CD4-positive, alpha-beta T cell treated with Interleukin-17A for 4 hours (primary cell): ENCODE data around the gene ARHGAP9.
A peak's percentile ranks its signal among the peaks of the same experiment; 100 is the strongest.

Source experiments
- DNase-seq: peaks from one replicate; pipeline ENCODE4 v3.0.0-alpha.2; 2020; ENCODE audit warnings: mixed read lengths

Gene ARHGAP9

DNA sequence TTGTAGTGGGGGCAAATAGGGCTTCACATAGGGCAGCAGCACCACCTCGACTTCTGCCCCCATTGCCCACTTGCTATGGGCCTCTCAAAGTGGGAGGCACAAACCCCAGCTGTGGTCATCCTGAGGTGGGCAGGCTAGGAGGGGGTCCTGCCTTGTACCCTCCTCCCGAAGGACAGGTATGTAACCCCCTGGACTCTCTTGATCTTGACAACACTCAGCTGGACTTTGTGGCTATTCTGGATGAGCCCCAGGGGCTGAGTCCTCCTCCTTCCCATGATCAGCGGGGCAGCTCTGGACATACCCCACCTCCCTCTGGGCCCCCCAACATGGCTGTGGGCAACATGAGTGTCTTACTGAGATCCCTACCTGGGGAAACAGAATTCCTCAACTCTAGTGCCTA is 8.0 kb downstream of the ARHGAP9 start:
- no peak for DNase-seq

DNA sequence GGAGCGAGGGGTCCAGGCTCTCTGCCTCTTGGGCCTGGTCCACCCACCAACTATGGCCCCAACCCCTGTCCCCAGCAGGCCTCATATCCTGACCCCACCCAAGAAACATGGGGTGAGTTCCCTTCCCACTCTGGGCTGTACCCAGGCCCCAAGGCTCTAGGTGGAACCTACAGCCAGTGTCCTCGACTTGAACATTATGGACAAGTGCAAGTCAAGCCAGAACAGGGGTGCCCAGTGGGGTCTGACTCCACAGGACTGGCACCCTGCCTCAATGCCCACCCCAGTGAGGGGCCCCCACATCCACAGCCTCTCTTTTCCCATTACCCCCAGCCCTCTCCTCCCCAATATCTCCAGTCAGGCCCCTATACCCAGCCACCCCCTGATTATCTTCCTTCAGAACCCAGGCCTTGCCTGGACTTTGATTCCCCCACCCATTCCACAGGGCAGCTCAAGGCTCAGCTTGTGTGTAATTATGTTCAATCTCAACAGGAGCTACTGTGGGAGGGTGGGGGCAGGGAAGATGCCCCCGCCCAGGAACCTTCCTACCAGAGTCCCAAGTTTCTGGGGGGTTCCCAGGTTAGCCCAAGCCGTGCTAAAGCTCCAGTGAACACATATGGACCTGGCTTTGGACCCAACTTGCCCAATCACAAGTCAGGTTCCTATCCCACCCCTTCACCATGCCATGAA is 8.6 kb downstream of the ARHGAP9 start:
- no peak for DNase-seq

DNA sequence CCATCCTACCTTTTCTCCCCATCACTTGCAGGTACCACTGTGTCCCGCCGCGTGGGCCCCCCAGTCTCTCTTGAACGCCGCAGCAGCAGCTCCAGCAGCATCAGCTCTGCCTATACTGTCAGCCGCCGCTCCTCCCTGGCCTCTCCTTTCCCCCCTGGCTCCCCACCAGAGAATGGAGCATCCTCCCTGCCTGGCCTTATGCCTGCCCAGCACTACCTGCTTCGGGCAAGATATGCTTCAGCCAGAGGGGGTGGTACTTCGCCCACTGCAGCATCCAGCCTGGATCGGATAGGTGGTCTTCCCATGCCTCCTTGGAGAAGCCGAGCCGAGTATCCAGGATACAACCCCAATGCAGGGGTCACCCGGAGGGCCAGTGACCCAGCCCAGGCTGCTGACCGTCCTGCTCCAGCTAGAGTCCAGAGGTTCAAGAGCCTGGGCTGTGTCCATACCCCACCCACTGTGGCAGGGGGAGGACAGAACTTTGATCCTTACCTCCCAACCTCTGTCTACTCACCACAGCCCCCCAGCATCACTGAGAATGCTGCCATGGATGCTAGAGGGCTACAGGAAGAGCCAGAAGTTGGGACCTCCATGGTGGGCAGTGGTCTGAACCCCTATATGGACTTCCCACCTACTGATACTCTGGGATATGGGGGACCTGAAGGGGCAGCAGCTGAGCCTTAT is 9.2 kb downstream of the ARHGAP9 start:
- DNase-seq = no peak

DNA sequence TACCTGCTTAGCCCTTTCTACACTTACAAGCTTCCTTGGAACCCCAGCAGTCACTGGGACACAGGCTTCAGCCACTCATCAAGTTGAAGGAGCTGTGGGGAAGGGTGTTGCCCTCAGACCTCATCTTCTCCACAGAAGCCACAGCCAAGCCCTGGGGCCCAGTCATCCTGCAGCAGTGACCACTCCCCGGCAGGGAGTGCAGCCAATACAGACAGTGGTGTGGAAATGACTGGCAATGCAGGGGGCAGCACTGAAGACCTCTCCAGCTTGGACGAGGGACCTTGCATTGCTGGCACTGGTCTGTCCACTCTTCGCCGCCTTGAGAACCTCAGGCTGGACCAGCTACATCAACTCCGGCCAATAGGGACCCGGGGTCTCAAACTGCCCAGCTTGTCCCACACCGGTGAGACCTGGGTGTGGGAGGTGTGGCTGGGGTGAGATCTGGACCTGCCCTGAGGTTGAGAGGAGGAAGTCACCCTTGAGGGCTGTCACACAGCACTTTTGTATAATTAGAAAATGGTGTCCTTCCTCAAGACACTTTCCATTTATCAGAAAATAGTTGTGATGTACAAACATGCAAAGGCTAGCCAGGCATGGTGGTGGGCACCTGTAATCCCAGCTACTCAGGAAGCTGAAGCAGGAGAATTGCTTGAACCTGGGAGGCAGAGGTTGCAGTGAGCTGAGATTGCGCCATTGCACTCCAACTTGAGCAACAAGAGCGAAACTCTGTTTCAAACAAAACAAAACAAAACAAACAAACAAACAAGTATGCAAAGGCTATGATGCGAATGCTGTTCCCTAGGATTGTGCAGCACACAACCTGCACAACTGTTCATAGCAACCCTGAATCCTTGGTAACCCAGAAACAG is 10.1 kb downstream of the ARHGAP9 start:
- no peak for DNase-seq

DNA sequence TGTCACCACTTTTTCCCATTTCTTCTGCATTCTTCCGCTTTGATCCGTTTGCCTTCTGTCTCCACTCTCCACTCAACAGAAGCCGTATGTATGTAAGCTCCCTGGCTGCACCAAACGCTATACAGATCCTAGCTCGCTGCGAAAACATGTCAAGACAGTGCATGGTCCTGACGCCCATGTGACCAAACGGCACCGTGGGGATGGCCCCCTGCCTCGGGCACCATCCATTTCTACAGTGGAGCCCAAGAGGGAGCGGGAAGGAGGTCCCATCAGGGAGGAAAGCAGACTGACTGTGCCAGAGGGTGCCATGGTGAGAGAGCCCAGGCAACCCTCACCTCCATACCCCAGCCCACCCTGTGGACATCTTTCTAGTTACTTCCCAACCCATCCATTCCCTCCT is 11.8 kb downstream of the ARHGAP9 start:
- DNase-seq = no peak

DNA sequence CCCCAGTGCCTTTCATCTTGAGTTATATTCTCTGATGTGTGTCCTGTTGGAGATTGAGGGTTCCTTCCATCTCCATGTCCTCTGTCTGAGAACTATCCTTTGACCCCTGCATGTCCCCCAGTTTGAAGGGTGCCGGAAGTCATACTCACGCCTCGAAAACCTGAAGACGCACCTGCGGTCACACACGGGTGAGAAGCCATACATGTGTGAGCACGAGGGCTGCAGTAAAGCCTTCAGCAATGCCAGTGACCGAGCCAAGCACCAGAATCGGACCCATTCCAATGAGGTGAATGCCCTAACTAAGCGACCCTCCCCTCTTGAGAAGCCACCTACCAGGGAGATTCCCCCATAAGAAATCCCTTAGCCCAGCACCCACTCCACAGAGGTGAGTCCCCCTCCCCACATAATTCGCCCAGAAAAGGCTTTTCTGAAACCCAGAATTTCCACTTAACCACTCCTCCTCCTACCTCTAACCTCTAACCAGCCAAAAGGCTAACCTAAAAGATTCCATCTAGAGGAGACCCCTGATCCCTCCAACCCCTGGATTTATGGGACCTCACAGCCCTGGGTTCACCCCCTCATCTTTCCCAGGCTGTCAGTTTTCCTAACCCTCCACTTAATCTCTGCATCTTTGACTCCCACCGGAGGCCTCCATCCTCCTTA is 12.3 kb downstream of the ARHGAP9 start:
- DNase-seq = no peak

DNA sequence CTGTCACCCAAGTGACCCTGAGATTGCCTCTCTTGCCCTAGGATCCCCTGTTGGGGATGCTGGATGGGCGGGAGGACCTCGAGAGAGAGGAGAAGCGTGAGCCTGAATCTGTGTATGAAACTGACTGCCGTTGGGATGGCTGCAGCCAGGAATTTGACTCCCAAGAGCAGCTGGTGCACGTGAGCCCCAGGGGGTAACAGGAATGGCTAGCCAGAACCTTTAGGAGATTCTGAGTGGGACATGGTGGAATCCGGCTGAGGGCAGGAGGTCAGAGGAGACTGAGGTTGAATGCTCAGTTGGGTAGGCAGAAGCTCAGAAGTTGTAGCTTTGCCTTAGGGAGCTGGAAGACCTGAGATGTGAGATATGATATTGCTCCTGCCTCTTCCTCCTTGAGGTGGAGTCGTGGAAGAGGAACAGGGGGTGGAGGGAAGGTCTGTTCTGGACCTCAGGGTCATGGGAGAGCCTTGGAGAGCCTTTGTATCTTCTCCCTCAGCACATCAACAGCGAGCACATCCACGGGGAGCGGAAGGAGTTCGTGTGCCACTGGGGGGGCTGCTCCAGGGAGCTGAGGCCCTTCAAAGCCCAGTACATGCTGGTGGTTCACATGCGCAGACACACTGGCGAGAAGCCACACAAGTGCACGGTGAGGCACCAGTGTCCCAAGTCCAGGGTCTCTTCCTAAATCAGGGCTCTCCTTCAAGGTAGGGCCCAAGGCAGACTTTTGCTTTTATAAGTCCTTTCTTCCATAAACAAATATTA is 13.7 kb downstream of the ARHGAP9 start:
- no peak for DNase-seq

DNA sequence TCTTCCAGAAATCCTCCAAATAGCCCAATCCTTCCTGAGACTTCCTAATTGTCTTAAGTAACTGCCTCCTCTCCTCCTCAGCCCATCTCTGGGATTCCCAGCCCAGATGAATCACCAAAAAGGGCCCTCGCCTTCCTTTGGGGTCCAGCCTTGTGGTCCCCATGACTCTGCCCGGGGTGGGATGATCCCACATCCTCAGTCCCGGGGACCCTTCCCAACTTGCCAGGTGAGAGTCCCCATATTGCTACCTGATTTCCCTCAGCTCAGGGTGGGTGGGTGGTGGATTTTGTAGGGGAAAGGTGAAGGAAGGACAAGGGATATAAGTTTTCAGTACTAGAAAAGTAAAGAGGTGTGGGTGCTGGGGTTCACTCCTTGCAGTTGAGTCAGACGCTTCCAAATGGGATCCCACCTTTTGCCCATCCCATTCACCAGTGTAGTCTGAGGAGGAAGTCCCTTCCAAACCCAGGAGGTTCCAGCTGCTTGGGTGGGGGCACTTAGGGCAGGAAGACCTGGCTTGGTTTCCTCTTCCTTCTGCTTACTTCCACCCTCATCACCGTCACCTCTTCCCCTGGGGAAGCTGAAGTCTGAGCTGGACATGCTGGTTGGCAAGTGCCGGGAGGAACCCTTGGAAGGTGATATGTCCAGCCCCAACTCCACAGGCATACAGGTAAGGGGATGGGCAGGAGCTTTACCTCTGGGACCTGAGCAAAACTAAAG is 14.5 kb downstream of the ARHGAP9 start:
- no peak for DNase-seq

DNA sequence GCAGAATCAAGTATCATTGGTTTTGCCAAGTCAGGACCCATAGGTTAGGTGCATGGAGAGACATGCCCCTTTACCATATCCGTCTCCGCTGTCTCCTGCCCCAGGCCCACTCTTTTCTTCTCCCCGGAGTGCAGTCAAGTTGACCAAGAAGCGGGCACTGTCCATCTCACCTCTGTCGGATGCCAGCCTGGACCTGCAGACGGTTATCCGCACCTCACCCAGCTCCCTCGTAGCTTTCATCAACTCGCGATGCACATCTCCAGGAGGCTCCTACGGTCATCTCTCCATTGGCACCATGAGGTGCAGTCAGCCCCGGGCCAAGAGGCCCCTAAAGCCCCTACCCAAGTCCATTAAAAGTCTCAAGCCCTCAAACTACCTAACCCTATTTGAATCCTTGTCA is 15.1 kb downstream of the ARHGAP9 start:
- DNase-seq = no peak

DNA sequence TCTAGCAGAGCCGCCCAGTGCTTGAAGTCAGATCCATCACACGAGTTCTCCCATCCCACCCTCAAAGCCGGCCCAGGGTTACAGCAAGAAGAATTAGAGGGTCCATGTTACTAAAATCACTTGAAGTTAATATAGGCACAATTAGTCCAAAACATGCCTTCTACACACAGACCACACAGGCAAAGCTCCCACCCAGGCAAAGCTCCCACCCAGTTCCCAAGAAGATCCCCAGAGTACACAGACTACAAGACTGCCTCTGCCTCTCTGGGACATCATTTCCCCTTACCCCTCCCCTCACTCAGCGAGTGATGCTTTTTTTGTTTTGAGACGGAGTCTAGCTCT is 16.8 kb downstream of the ARHGAP9 start:
- DNase-seq = no peak

DNA sequence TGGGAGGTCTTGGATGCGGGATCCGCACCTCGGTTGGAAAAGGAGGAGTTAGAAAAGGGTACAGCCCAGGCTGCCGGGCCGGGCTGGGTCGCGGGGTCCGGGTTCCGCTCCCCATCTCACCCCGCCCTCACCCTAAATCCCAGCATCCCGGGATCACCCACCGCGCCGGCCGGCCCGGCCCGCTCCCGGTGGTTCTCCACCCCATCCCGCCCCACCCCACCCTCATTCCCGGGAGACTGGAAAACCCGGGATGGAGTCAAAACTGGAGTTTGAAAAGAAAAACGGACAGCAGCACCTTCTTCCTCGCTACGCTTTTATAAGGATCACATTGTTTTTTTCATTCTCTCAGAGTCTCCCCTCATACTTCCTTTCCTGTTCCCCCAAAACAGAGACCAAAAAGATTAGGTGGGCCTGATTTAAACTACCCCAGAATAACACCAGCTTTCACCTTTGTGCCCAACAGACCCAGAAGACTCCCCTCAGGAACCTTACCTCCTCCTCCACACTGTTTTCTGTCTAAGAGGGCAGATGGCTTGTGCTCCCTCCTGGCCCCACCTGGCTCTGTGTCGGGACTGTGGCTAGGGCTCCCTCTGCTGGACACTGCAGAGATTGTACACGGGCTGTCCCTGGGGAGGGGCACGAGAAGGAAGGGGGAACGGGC is 17.3 kb downstream of the ARHGAP9 start:
- DNase-seq = peak; percentile 92

DNA sequence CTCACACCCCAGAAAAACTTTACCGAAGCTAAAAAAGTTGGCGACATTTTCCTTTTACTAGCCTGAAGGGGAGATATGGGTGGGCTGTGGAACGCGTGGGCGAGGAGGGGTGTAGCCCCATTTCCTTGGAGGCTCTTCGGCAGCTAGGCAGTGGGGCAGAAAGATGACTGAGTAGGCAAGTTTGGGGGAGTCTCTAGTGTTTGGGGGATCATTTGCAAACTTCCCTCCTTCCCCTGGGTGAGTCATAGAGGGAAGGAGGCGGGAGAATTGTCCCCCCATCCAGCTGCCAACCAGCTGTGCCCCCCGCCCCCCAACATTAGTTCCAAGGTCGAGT is 17.8 kb downstream of the ARHGAP9 start:
- DNase-seq = no peak

DNA sequence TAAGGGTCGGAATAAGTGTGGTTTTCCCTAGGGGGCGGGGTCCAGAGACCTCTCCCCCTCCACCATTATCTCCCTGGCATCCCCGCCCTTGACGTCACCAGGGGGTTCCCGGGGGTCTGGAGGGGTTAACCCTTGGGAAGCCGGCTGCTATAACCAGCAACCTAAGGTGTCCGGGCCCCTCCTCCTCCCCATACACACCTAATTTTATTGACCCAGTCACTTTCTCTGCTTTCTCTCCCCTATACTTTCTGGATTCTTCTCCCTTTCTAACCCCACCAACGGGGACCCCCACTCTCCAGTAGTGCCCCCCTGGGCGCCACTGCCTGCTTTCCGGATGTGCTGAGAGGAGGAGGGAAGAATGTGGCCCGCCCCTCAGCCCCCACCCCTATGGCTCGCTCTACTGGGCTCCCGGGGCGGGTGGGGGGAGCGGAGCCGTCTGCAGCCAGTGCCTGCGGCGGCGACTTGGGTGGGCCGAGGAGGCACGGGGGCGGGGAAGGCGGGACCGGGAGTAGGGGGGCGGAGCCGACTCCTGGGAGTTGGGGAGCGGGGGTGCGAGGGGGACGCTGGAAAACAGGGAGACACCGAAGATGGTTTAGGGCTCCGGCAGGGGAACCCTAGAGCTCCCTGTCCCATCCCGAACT is 18.3 kb downstream of the ARHGAP9 start:
- peak; percentile 44 for DNase-seq

DNA sequence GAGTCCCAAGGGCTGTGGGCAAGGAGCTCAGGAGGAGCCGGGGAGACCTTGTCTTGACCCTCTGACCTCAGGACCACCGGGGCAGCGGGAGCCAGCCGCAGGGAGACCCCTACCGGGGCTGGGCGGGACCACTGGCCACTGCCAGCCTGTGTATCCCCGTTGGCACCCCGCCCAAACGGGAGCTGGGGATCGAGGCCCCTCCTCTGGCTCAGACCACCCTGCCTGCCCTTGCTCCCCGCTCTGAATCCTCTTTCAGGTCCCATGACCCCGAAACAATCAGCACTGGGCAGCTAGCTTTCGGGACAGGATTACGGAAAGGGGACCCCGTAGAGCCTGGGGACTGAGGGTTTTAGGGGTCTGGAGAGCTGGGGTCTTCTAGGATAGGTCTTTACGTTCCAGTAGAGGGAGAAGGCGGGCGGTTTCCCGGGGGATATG is 18.8 kb downstream of the ARHGAP9 start:
- DNase-seq = no peak

DNA sequence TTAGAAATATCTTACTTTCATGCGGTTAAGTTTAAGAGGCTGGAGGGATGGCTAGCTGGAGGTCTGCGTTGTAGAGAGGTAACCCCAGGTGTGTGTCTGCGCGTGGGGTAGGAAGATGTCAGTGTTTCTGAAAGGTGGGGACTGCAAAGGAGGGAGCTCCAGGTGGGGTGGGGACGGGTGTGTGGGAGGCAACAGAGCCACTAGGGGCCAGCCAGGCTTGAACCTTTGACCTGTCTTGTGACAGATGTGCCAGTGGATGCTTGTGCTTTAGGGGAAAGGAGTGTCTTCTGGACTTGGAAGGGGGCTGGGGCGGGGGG is 19.2 kb downstream of the ARHGAP9 start:
- no peak for DNase-seq

DNA sequence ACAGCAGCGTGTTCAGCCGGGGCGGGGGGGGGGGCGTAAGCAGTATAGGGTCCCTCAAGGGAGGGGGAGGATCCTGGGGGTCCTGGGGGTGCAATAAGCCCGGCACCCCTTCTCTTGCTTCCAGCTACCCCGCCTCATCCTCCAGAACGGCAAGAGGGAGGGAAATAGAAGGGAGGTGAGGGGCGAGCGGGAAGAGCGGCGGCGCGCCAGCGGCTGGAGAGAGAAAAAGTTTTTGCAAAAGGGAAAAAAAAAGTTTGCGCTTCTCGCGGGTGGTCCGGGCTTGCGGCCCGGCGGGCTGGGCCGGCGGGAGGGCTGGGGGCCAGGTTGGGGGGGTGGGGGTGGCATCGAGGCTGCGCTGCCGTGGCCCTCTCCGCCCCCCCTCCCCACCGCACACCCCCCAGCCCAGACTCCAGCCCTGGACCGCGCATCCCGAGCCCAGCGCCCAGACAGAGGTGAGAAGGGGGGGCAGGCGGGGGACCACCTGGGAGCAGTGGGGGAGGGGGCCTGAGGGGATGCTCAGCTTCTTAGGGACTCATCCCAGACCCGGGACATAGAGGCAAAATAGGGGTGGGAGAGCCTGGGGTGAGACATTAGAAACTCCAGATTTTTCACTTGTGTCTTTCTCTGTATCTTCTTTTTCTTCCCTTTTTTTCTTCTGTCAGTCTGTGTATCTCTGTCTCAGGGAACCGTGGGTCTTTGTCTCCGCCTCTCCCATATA is 19.8 kb downstream of the ARHGAP9 start, which contains the start of gene GLI1:
TSS of gene GLI1 (plus strand) at position 36 of the 718 bp plus-strand sequence. CDS start 3,907 bp downstream, outside the sequence.
- DNase-seq = no peak

DNA sequence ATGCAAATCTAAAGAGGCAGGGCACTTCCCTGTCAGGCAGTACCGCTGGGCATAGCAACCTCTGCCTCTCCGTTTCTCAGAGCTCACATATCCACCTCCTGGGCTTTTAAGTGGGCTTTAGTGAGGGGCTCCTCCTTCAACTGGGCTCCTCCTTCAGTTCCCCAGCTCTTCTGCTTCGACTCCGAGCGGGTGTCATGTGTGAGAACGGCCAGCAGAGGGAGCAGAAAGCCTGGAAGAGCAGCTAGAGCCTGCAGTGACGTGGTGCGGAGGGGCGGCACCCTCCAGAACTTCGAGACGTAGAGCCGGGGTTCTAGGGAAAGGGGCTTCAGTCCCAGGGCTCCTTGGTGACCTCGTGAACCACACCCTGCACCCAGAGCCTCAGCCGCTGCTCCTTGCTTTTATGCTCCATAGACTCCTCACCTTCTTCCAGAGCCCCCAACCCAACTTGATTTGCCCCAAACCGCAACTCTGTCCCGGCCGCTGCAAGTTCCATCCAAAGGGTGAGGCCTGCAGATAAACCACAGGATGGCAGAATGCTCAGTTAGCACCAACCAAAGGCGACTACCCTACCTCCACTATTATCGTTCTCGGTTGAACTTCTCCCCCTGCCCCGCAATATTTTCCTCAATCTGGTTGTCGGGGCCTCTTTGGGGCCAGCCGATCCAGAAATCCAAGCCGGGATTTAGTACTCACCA is 20.5 kb downstream of the ARHGAP9 start:
- DNase-seq = peak; percentile 95

DNA sequence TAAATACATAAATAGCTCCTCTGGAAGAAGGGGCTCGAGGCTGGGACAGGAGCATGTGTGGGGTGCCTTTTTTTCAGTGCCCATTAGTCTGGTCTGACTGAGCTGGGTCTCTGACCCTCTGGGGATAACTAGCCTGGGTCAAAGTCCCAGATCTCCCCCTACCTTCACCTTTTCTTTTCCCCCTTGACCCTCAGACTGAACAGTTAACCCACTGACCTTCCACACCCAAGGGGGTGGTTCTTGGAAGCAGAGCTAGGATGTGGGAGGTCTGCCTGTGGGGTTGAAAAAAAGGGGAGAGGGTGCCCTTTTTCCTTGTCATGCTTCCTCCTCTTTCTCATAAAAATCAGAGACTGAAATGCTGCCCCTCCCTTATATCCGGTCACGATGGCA is 21.0 kb downstream of the ARHGAP9 start:
- DNase-seq = no peak

DNA sequence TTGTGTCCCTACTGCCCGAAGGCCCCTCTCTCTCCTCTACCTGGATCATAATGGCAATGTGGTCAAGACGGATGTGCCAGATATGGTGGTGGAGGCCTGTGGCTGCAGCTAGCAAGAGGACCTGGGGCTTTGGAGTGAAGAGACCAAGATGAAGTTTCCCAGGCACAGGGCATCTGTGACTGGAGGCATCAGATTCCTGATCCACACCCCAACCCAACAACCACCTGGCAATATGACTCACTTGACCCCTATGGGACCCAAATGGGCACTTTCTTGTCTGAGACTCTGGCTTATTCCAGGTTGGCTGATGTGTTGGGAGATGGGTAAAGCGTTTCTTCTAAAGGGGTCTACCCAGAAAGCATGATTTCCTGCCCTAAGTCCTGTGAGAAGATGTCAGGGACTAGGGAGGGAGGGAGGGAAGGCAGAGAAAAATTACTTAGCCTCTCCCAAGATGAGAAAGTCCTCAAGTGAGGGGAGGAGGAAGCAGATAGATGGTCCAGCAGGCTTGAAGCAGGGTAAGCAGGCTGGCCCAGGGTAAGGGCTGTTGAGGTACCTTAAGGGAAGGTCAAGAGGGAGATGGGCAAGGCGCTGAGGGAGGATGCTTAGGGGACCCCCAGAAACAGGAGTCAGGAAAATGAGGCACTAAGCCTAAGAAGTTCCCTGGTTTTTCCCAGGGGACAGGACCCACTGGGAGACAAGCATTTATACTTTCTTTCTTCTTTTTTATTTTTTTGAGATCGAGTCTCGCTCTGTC is 22.8 kb downstream of the ARHGAP9 start:
- DNase-seq = no peak
